ENCODE results near the gene AMDHD1. TPM values are rescaled to one million over a fixed set of nuclear protein-coding genes. Genes with fewer than 3 reads are reported as not detected.
A peak's percentile ranks its signal among the peaks of the same experiment; 100 is the strongest.

AMDHD1 gene
- total and polyA plus RNA-seq, 2 experiments from 2014 or later: 0.06 to 0.15 TPM

DNA sequence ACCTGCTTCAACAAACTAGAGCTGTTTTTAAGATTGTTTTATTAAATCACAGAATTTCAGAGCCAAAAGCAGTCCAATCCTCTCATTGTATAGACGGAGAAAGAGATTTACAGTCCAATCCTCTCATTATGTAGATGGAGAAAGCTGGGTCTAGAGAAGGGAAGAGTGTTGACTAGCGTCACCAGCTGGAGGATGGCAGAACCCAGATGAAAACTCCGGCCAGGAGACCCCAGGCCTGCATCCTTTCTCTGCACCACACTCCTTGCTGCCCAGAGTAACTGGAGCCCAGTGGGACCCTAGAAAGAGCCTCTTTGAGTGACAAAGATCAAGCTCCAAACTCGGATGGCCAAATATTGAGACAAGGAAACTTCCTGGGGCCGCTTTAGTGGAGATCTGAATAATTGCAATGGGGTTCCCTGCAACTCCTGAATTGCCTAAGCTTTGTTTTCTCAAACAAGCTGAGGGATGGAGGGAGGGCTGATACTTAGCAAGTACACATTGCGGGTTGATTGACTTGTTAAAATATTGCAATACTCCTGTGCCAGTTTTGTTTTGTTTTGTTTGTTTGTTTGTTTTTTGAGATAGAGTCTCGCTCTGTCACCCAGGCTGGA, 12.5 kb downstream of the AMDHD1 start:
- Histone ChIP-seq H3K4me3 (no peak overlapping the region), H3K4me1 (ENCODE audit: low read depth) (no peaks in the 10 kb centered on the region), H3K36me3 (no peaks in the 10 kb centered on the region), H3K27ac (no peak overlapping the region), H3K9me3 (ENCODE audit: low read depth) (no peaks in the 10 kb centered on the region), H3K27me3 (no peaks in the 10 kb centered on the region)
- TF ChIP-seq, protein P1, sequence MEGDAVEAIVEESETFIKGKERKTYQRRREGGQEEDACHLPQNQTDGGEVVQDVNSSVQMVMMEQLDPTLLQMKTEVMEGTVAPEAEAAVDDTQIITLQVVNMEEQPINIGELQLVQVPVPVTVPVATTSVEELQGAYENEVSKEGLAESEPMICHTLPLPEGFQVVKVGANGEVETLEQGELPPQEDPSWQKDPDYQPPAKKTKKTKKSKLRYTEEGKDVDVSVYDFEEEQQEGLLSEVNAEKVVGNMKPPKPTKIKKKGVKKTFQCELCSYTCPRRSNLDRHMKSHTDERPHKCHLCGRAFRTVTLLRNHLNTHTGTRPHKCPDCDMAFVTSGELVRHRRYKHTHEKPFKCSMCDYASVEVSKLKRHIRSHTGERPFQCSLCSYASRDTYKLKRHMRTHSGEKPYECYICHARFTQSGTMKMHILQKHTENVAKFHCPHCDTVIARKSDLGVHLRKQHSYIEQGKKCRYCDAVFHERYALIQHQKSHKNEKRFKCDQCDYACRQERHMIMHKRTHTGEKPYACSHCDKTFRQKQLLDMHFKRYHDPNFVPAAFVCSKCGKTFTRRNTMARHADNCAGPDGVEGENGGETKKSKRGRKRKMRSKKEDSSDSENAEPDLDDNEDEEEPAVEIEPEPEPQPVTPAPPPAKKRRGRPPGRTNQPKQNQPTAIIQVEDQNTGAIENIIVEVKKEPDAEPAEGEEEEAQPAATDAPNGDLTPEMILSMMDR (IDR thresholded peaks at IDR 0.05; ENCODE audit: low read depth, low read length): no peak
- DNase-seq (ENCODE audit: low read depth in 1 of 2, low spot score in 1 of 2): no peak

DNA sequence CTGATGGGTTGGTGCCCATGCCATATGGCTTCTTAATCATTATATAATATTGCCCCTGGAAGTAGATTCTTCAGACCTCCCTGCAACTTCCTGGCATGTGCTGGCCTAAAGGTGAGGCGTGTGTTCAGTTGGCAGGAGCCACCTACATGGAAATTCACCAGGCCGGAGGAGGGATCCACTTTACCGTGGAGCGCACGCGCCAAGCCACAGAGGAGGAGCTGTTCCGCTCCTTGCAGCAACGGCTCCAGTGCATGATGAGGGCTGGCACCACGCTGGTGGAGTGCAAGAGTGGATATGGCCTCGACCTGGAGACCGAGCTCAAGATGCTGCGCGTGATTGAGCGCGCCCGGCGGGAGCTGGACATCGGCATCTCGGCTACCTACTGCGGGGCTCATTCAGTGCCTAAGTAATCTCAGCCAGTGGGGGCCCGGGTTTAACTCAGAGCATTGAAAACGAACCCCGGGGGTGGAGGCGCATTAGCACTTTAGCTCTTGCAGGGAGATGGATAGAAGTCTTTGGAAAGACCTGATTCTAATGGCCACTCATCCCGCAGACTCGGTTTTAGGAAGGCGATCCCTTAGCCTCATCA, 13.5 kb downstream of the AMDHD1 start:
- Histone ChIP-seq H3K9me3 (ENCODE audit: low read depth) (no peaks in the 10 kb centered on the region), H3K4me1 (ENCODE audit: low read depth) (no peaks in the 10 kb centered on the region), H3K36me3 (no peaks in the 10 kb centered on the region), H3K27ac (no peak overlapping the region), H3K4me3 (no peak overlapping the region), H3K27me3 (peaks cover 5% of the 10 kb centered on the region)
- no peak for DNase-seq (ENCODE audit: low read depth in 1 of 2, low spot score in 1 of 2)
- TF ChIP-seq, protein P1 (IDR thresholded peaks at IDR 0.05; ENCODE audit: low read depth, low read length): no peak

DNA sequence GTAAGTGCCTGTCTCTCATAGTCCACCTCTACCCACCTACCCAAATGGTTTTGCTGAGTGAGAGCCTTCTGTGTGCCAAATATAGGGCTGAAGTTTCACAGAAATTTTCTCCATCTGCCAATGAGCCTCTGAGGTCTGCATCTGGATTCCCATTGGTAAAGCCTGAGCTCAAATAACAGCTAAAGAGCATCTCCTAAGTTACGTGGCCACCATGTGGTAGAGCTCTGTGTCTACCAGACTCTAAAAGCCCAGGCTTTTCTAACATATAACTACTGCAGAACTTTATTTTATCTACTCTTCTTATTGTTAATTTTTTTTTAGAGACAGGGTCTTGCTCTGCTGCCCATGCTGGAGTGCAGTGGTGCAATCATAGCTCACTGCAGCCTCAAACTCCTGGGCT, 16.0 kb downstream of the AMDHD1 start:
- Histone ChIP-seq H3K4me3 (no peak overlapping the region), H3K27ac (no peak overlapping the region), H3K36me3 (no peaks in the 10 kb centered on the region), H3K4me1 (ENCODE audit: low read depth) (peaks cover 2% of the 10 kb centered on the region), H3K27me3 (peaks cover 8% of the 10 kb centered on the region), H3K9me3 (ENCODE audit: low read depth) (no peaks in the 10 kb centered on the region)
- TF ChIP-seq, protein P1 (IDR thresholded peaks at IDR 0.05; ENCODE audit: low read depth, low read length): no peak
- peak; percentile 18 to 20 for DNase-seq (ENCODE audit: low read depth in 1 of 2, low spot score in 1 of 2)

DNA sequence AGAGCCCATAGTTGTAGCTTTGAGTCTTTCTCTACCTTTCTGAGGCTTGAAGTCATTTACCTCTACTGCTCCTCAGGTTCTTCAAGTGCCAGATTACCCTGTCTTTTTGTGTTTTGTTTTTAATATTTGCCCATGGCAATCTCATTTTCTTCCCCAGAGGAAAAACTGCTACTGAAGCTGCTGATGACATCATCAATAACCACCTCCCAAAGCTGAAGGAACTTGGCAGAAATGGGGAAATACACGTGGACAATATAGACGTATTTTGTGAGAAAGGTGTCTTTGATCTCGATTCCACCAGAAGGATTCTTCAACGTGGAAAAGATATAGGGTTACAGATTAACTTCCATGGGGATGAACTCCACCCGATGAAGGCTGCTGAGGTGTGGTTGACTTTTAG, 17.1 kb downstream of the AMDHD1 start:
- Histone ChIP-seq H3K27me3 (peaks cover 8% of the 10 kb centered on the region), H3K36me3 (no peaks in the 10 kb centered on the region), H3K4me1 (ENCODE audit: low read depth) (peaks cover 8% of the 10 kb centered on the region), H3K4me3 (no peak overlapping the region), H3K27ac (no peak overlapping the region), H3K9me3 (ENCODE audit: low read depth) (no peaks in the 10 kb centered on the region)
- DNase-seq (ENCODE audit: low read depth in 1 of 2, low spot score in 1 of 2): no peak
- TF ChIP-seq, protein P1 (IDR thresholded peaks at IDR 0.05; ENCODE audit: low read depth, low read length): no peak

DNA sequence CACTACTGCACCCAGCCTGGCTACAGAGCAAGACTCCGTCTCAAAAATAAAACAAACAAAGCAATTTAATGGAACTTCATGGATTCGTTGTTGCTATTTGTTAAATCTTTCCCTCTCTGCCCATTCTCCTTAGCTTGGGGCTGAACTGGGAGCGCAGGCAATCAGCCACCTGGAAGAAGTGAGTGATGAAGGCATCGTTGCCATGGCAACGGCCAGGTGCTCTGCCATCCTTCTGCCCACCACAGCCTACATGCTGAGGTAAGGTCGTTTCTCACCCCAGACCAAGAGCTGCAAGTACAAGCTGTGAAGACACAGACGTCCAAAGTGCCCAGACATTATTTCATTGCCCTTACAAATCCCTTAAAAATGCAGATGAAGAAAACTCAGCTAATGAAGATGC, 19.1 kb downstream of the AMDHD1 start:
- Histone ChIP-seq H3K4me3 (no peak overlapping the region), H3K27me3 (peaks cover 8% of the 10 kb centered on the region), H3K9me3 (ENCODE audit: low read depth) (no peaks in the 10 kb centered on the region), H3K27ac (no peak overlapping the region), H3K4me1 (ENCODE audit: low read depth) (peaks cover 8% of the 10 kb centered on the region), H3K36me3 (no peaks in the 10 kb centered on the region)
- TF ChIP-seq, protein P1 (IDR thresholded peaks at IDR 0.05; ENCODE audit: low read depth, low read length): no peak
- DNase-seq (ENCODE audit: low read depth in 1 of 2, low spot score in 1 of 2): no peak

Measured in cardiac muscle cell (in vitro differentiated cells and primary cell).